NCI-H2227 treated with DMSO at 0.1 percent for 48 hours (cell line): ENCODE measurements around the gene TMEM9.
A peak's percentile ranks its signal among the peaks of the same experiment; 100 is the strongest.
"Not testable (repeated sequence)": the region's sequence is repeated elsewhere in the genome, so short reads cannot be mapped to it uniquely, and the experiment has no call there.

Source experiments
- DNase-seq: peaks from one replicate; lab custom pipeline; 2025; lab: John Stamatoyannopoulos, UW

Gene TMEM9

DNA sequence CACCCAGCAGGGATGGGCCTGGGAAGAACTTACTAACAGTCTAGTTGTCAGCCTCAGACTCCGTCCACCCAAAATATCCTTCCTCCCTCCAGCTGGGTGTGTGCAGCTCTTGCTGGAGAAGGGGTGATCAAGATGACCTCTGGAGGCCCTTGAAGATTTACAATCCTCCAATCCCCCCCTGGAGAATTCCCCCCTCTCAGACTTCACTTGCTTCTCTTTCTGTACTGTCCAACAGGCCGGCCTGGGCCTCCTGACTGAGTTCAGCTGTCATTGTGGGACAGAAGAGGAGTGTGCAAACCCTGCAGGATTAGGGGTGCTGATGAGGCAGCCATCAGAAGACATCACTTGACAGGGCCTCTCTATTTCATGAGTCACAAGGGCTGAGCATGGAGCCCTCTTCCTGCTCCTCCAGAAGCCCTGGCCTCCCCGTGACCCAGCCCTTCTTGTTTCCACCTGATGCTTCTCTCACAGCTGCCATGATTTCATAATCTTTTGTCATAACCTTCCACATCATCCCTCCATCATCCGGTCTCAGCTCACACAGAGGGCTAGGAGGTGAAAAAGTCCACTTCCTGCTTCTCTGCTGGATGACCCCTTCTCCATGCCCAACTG, 18.8 kb upstream of the TMEM9 start:
- no peak for DNase-seq

DNA sequence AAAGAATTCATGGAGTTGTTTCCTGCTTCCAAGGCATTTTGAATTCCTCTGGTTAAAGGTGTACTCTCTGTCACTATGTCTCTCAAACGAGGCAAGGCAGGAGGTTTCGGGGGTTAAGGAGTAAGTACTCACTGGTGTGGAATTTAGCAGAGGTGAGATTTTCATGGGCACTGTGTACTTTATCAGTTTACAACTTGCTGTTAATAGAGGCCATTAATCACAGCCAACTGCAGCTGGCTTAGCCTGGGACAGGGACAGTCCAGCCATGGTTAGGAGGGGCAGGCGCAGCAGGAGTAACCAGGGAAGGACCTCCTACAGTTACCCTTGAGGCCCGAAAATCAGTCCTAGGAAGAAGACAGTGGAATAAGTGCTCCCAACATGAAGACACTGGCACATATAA, 18.1 kb upstream of the TMEM9 start:
- no peak for DNase-seq

GRCh38 chr1:201171063-201172036, 17.1 kb upstream of the TMEM9 start:
- DNase-seq = peak; percentile 66

DNA sequence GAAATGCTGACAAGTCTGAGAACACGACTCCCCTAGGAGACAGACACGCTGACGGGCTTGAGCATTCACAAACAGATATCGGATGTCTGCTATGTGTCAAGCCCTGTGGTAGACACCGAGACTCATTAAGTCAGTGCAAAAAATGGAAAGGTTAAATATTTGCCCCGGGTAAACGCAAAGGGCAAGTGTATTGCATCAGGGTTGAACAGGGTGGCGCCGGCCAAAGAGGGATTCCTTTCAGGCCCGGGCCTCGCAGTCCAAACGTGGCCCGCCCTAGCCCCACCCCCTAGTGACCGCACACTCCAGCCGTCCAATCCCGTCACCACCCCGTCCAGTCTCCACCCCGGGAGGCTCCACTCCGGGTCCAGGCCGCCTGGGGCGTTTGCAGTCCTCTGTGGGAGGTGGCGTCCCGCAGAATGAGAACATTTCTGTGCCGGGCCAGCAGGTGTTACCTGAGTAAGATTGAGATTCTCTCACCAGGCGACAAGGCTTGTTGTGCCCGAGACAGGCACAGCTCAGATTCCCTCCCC, 16.3 kb upstream of the TMEM9 start:
- DNase-seq = peak; percentile 76

DNA sequence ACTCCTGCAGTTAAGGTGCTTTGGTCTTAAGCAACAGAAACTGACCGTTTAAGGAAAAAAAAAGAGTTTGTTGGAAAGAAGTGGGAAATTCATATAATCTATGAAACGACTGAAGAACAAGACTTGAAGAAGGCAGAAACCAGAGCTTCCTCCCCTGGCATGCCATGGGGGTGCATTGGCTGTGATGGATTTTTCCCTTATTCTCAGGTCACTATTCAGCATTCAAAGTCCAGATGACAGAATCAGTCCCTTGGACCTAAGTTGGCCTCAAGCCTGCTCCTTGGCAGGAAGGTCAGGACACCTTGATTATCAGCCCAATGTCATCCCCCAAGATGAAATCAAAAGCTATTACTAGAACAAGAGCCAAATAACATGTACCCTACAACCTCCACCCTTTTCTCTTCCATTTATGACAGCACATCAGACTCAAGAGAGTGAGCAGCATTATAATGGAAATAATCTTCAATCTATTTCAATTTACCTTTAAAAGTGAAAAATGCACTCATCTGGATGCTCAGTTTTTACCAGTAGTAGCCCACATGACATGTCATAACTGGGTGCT, 15.8 kb upstream of the TMEM9 start:
- DNase-seq = no peak

GRCh38 chr1:201169203-201169602, 14.9 kb upstream of the TMEM9 start:
- no peak for DNase-seq

- DNase-seq = no peak
Observed at GRCh38 chr1:201167041-201167991, 13.0 kb upstream of the TMEM9 start.

DNA sequence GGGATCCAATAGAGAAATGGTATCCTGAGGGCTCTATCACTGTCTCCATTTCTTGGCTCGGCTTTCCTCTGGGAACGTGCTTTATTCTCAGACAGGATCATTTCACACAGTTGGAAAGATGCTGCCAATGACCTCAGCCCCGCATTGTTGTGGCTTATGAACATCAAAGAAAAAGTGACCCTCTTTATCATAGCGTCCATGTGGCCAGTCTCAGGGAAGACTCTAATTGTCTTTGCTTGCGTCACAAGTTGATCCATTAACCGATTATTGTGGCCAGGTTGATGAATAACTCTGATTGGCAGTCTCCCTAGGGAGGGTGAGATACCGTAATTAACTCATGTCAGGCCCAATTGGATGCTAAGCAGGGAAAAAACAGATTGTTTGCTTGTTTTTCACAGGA, 10.4 kb upstream of the TMEM9 start:
- no peak for DNase-seq

DNA sequence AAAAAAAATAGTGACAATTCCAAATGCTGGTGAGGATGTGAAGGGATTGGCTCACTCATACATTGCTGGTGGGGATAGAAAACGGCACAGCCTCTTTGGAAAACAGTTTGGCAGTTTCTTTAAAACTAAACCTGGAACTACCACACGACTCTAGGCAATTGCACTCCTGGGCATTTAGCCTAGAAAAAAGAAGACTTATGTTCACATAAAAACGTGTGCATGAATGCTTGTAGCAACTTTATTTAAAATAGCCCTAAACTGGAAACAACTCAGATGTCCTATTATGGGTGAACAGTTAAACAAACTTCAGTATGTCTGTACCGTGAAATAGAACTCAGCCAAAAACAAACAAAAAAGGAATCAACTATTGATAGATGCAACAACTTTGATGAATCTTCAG, 9.4 kb upstream of the TMEM9 start:
- DNase-seq = no peak

GRCh38 chr1:201163036-201163435, 8.8 kb upstream of the TMEM9 start:
- not testable (repeated sequence) for DNase-seq

DNA sequence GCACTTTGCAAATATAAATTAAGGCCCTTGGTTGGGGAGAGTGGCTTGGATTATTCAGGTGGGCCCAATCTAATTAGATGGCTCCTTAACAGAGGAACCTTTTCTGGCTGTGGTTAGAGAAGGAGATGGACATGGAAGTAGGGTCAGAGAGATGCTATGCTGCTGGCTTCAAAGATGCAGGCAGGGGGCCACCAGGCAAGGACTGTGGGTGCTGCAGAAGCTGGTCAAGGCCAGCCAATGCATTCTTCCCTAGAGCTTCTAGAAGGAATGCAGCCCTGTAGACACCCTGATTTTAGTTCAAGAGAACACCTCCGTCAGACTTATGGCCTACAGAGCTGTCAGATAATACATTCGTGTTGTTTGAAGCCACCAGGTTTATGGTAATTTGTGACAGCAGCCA, 3.7 kb upstream of the TMEM9 start:
- DNase-seq = no peak

- no peak for DNase-seq
Observed at GRCh38 chr1:201156819-201157218, 2.5 kb upstream of the TMEM9 start.

DNA sequence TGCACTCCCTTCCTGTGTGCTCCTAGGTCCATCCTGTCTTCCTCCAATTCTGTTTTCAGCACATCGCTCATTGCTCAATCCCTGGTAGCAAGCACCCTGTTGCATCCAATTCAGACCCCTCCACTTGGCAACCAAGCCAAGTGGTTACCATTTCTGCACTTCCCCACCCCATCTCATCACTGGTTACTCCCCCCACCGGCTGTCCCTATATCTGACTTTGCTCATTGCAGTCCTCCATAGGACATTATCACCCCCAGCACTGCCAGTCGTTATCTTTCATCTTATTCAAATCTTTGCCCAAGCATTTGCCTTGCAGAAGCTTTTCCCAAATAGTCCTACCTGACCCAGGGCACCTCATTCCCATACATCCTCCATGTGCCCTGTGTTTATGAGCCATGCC, 2.1 kb upstream of the TMEM9 start:
- DNase-seq = no peak

- no peak for DNase-seq
Observed at GRCh38 chr1:201155354-201155753, 1.1 kb upstream of the TMEM9 start.

DNA sequence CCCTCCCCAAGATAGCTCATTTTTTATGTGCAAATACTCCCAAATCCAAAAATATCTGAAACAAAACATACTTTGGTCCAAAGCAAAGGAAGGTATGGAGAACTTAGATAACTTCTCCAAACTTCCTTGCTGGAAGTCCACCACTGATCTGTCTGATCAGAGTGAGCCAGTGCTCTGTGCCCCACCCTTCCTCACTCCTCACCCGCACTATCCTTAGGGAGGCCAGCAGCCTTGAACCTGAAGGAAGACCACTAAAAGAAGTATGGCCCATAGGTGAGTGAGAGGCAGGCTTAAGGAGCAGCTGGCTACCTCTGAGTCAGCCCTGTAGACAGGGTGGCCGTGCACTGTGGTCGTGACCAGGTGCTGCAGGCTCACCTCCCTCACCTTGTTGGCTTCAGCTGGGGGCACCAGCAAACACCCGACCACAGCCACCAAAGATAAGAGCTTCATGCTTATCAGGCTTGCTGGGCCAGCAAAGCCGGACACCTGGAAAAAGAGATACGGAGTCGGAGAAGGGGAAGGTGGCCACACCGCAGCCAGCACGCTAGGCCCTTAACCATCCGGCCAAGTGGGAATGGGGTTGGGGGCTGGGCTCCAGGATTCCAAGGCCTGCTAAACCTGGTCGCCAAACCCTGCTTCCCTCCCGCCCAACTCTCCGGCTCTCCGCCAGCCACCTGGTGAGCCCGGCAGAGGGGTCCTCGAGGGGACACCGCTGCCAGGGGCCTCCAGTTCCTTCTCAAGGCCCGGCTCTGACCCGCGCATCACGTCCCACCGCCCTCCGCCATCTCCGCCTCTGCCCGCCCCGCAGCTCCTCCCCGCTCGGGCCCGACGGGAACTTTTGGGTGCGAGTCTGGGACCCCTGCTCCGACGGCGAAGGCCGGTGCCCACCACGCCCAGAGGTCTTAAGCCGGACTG, 543 bp downstream of the TMEM9 start:
- DNase-seq = no peak

GRCh38 chr1:201149400-201149799, 4.9 kb downstream of the TMEM9 start:
- peak; percentile 42 for DNase-seq

- DNase-seq = no peak
Observed at GRCh38 chr1:201147396-201148015, 6.8 kb downstream of the TMEM9 start.

DNA sequence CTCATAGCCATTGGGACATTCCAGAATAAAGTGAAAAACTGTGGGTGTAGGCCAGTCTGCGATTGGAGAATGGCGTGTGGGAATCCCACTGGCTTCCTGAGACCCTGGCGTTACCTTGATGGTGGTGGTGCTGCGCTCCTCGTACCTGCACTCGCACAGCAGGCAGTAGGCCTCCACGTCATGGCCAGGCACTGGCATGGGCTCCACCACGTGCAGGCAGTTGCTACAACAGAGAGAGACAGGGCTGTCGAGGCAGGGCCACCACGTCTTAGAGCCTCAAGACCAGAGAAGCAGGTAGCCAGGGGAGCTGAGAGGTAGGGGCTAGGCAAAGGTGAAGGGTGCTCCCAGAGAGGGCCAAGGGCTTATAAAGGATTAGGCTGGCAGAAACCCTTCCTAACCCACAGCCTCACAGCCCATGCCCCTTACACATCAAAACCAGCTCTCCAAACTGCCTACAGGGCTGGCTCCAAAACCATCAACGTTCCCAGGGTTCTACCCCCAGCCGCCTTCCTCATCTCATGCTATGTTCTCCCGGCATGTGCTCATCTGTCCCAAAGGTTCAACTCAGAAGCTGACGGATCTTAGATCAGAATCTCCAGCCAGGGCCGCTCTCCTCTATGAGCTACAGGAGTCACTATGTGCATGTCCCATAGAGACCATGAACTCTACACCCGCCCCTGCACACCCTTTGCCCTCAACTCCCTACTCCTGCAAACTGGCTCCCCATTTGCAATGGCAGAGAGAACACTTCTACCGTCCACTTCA, 7.5 kb downstream of the TMEM9 start:
- no peak for DNase-seq

DNA sequence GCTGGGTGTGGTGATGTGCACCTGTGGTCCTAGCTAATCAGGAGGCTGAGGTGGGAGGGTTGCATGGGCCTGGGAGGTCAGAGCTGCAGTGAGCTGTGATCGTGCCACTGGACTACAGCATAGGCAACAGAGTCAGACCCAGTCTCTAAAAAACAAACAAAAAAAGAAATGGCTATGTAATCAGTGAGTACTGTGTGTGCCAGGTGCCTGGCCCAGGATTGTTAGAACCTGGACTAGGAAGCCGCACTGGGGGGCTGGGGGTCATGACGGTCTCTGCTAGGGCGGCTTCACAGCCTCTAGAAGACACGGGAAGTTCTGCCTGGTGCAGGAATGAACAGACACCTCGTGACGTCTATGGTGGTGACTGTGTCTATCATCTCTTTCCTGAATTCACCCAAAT, 8.5 kb downstream of the TMEM9 start:
- no peak for DNase-seq
